Activated T-cell treated with anti-CD3 and anti-CD28 coated beads for 48 hours (primary cell): ENCODE measurements around the gene YPEL1.
"Not testable (repeated sequence)": the region's sequence is repeated elsewhere in the genome, so short reads cannot be mapped to it uniquely, and the experiment has no call there.

Experiments
- DNase-seq: peaks from one replicate; pipeline ENCODE4 v3.0.0-alpha.2; 2020; ENCODE audit warnings: low read depth

YPEL1 gene

DNA sequence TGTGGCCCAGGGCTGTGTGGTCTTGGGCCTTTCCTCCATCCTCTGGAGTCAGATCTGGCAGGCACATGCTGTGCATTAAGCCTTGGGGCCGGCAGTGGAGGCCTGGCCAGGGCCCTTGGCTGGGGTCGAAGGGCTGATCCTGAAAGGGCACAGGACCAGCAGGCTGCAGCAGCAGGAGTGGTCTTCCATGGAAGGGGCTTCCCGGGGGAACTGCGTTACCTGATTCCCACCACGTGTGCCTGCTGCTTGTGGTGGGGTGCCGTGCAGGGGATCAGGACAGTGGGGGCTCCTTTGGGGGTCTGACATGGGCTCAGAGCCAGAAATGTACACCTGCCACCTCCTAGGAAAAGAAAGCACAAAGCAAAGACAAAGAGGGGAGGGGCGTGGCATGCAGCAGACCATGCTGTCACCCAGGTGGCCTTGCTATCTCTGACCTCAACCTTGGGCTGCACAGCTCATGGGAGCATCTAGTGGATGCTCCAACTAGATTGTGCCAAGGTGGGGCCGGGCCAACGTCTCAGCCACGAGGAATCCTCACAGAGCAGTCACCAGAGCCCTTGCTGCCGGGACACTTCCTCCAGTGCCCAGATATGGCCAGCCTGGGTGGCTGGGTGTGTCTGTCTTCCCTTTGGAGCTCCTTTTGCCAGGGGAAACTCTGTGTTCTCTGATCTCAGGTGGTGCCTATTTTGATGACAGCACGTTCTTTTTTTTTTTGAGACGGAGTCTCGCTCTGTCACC lies 17.9 kb upstream of the YPEL1 start:
- no peak for DNase-seq

- DNase-seq = no peak
Observed at GRCh38 chr22:21752276-21752675, 16.7 kb upstream of the YPEL1 start.

DNA sequence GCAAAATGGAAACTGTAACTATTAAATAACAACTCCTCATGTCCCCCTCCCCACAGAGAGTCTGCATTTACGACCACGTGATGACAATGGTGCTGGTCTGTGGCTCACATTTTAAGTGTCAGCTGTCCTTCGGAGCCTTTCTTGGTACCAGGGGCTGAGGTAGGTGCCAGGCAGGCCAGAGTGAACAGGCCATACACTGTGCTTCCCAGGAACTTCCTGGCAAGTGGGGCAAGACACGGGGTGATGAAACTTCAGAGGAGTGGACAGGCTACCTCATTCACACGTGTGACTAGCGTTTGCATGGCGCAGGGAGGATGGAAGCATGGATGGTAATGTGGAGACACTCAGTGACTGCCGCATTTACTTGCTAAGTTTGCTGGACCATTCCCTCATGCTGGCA lies 10.4 kb upstream of the YPEL1 start:
- DNase-seq = no peak

- not testable (repeated sequence) for DNase-seq
Observed at GRCh38 chr22:21744917-21745316, 9.3 kb upstream of the YPEL1 start.

GRCh38 chr22:21741790-21742189 lies 6.2 kb upstream of the YPEL1 start:
- no peak for DNase-seq

GRCh38 chr22:21741059-21741458 lies 5.5 kb upstream of the YPEL1 start:
- DNase-seq = no peak

- no peak for DNase-seq
Observed at GRCh38 chr22:21739828-21740377, 4.3 kb upstream of the YPEL1 start.

DNA sequence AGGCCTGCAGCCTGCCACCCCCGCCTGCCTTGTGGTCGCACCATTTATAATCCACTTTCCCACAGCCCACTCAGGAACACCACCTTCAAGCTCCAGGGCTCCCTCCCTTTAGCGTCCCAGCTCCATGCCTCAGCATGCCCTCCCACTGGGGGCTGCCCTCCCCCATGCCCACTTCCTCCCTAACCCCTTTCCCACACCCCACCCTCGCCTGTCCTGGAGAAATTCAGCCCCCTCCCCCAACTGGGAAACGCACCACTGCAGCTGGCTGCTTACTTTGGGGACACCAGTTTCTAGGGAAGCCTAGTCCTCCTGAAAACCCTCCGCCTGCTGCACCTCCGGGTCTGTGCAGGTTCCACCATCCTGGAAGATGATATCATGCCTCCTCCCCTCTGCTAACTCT lies 3.4 kb upstream of the YPEL1 start:
- no peak for DNase-seq

- DNase-seq = no peak
Observed at GRCh38 chr22:21738081-21738480, 2.5 kb upstream of the YPEL1 start.

DNA sequence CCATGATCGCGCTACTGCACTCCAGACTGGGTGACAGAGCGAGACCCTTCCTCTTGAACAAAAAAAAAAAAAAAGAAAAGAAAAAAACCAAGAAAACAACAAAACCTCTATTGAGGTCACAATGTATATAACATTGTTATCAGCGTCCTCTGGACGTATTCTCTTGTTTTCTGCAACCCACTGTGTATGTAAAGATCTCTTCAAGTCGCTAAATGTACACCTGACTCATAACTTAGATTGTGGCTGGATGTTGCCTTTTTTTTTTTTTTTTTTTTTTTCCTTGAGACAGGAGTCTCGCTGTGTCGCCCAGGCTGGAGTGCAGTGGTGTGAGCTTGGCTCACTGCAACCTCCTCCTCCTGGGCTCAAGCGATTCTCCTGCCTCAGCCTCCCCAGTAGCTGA lies 1.4 kb upstream of the YPEL1 start:
- no peak for DNase-seq

DNA sequence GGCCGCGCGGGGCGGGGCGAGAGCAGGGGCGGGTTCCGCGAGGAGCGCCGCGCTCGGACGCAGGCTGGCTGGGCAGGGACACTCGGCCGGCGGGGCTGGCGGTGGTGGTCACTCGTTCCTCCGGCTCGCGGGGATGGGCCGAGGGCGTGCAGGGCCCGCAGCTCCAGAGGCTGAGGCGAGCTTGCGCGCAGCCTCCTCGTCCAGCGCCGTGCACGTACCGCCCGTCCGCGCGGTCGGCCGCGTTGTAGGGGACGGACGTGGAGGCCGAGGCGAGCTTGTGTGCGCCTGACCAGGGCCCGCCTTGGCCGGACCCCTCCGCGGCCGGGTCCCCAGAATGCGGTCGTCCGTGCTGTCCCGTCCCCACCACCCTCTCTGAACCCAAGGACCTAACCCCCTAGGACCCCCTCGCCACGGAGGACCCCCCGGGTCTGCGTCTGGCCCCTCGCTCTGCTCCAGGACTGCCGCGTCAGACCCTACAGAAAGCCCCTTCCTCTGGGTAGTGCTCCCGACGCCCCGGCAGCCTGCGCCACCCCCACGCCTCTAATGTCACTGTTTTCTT lies 569 bp upstream of the YPEL1 start:
- DNase-seq = no peak

GRCh38 chr22:21734540-21735199 lies 924 bp downstream of the YPEL1 start:
- DNase-seq = no peak

GRCh38 chr22:21731503-21731902 lies 4.1 kb downstream of the YPEL1 start:
- DNase-seq = no peak

DNA sequence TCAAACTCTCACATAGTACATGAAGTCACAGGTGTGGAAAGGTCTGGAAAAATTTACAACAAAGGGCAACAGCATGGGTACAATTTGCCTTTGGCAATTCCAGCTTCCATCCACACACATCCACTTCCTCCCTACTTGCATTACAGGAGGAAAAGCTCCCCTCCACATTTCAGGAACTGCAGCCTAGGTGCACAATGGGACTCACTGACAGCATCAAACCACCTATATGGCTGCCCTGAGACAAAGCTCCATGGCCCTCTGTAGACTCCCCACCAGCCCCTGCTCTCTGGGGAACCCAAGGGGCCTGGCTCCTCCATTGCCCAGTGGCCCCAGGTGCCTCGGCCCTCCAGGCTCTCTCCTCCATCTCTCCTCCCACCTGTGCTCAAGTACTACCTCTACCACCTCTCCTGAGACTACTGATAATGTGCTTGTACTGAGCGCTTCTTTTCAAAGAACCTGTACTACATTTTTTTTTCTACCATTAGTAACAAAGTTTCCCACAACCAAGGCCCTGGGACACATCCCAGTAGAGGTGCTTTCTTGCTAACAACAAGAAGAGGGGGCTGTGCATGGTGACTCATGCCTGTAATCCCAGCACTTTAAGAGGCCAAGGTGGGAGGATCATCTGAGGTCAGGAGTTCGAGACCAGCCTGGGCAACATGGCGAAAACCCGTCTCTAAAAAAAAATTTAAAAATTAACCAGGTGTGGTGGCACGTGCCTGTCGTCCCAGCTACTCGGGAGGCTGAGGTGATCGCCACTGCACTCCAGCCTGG lies 4.9 kb downstream of the YPEL1 start:
- DNase-seq = no peak

GRCh38 chr22:21729184-21729583 lies 6.4 kb downstream of the YPEL1 start:
- DNase-seq = not testable (repeated sequence)

GRCh38 chr22:21728270-21728669 lies 7.3 kb downstream of the YPEL1 start:
- DNase-seq = no peak

GRCh38 chr22:21727768-21728167 lies 7.8 kb downstream of the YPEL1 start:
- DNase-seq = no peak

- DNase-seq = no peak
Observed at GRCh38 chr22:21727159-21727558, 8.4 kb downstream of the YPEL1 start.

DNA sequence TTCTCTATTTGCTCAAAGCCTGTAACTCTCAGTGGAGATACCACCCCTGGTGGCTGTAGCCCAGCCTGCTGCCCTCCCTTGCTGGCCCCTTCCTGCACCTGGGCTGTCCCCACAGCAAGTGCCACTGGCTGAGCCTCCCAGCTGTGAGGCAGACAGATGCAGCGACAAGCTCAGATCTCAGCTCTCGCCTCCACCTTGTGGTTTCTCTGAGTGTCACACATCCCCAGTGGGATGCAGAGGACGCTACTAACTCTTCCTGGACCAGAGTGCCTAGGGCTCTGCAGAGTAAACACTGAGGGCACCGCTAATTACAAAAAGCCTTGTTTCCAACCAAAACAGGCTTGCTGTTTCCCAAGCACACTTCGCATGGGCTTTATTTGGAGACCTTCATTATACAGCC lies 8.9 kb downstream of the YPEL1 start:
- no peak for DNase-seq

DNA sequence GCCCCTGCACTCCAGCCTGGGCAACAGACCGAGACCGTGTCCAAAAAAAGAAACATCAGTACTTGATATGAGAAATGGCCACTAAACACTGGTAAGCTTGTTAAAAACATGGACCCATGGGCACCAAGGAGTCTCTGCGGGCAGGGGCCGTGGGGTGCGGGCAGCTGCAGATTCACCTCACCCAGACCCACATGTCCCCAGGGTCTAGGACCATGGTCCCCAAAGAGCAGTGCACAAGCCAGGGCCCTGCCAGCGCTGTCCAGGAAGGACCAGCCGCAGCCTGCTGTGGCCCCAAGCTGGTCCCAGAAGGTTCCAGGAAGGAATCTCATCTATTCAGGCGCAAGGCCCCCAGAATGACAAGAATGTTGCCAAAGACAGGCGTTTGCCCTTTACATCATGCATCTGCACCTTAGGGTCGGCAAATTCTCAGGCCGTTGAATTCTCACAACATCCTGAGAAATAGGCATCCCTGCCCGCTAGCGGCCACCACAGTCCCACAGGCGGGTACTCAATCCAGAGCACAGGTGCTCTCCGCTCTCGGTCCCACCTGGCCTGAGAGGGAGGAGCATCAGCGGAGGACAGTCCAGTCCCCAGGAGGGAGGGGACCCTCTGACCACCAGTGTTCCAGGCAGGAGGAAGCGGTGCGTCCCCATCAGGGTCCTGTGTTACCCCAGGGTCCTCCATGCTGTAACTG lies 9.5 kb downstream of the YPEL1 start:
- DNase-seq = no peak

GRCh38 chr22:21724496-21724895 lies 11.1 kb downstream of the YPEL1 start:
- DNase-seq = not testable (repeated sequence)
